A673 (cell line): ENCODE measurements around the gene A1CF.
"Not testable (repeated sequence)": the region's sequence is repeated elsewhere in the genome, so short reads cannot be mapped to it uniquely, and the experiment has no call there.

Experiments
- CTCF ChIP-seq: fragments of 300-800, 200-600 bp; sonication (generic); conservative IDR thresholded peaks from 2 replicates; pipeline ENCODE4 v1.5.1; 2017; ENCODE audit warnings: low read depth, mild to moderate bottlenecking, antibody characterized with exemption, low read length, moderate library complexity, mixed read lengths
- EZH2 ChIP-seq: fragments of 200-600 bp; sonication (generic); IDR thresholded peaks from 2 replicates; pipeline ENCODE4 v1.6.1; 2017; ENCODE audit warnings: borderline replicate concordance, low read depth, mild to moderate bottlenecking, mixed read lengths, antibody characterized with exemption, low read length; ENCODE audit not compliant: poor library complexity, severe bottlenecking

GRCh38 chr10:50881046-50881445 is 4.4 kb downstream of the A1CF start:
- TF ChIP-seq CTCF, EZH2: not testable (repeated sequence)
